Measurements from ENCODE around the gene PUS1.
A peak's percentile ranks its signal among the peaks of the same experiment; 100 is the strongest.

PUS1 gene

GRCh38 chr12:131912518-131913274 is 16.4 kb upstream of the PUS1 start:
- Histone ChIP-seq H3K4me1 (ENCODE audit: control insufficient read depth, insufficient read depth, low read depth, low read length) (peaks cover 32% of the 10 kb centered on the region), H3K14ac (ENCODE audit: low read length in 2 of 2) (peak overlapping the region in 1 of 2 experiments; percentile 26), H2BK12ac (ENCODE audit: low read length in 2 of 2) (peak overlapping the region in 1 of 2 experiments; percentile 47), H3K4me2 (ENCODE audit: low read length, poor library complexity, severe bottlenecking) (peak overlapping the region; percentile 0), H2BK15ac (ENCODE audit: low read depth, poor library complexity, severe bottlenecking) (peak overlapping the region; percentile 21), H3K23ac (ENCODE audit: low read length in 2 of 2) (no peak overlapping the region), H2AFZ (ENCODE audit: low read depth, low read length) (no peak overlapping the region), H3K27me3 (ENCODE audit: control insufficient read depth in 1 of 2, insufficient read depth in 1 of 2, low read length in 2 of 2) (no peaks in the 10 kb centered on the region), H3K79me1 (replicated peaks; ENCODE audit: low read length, poor library complexity, severe bottlenecking) (peaks cover 38% of the 10 kb centered on the region), H2AK5ac (ENCODE audit: low read length, severe bottlenecking) (peak overlapping the region; percentile 55), H2BK120ac (ENCODE audit: low read depth, low read length) (no peak overlapping the region), H3K27ac (ENCODE audit: low read length, poor library complexity, severe bottlenecking) (no peak overlapping the region), H3K18ac (ENCODE audit: low read depth in 1 of 2, low read length in 2 of 2) (peak overlapping the region in 1 of 2 experiments; percentile 68), H3K4ac (ENCODE audit: low read depth in 1 of 2, low read length in 2 of 2) (peak overlapping the region in 1 of 2 experiments; percentile 17), H2BK5ac (ENCODE audit: low read depth, low read length, poor library complexity, severe bottlenecking) (no peak overlapping the region), H4K91ac (ENCODE audit: low read length) (peak overlapping the region; percentile 65), H3K36me3 (ENCODE audit: control insufficient read depth in 1 of 2, insufficient read depth in 2 of 2, low read depth in 1 of 2, low read length in 2 of 2) (peaks cover 63 to 93% of the 10 kb centered on the region in 2 experiments), H3K9me3 (ENCODE audit: control insufficient read depth, low read length) (no peaks in the 10 kb centered on the region), H3K4me3 (ENCODE audit: insufficient read depth in 1 of 2, low read depth in 1 of 2, low read length in 2 of 2) (no peak overlapping the region), H4K8ac (ENCODE audit: low read length) (no peak overlapping the region), H3K9ac (ENCODE audit: low read length) (peak overlapping the region; percentile 22)
- DNase-seq = peak; percentile 74
- WGBS = 73% methylated on average over 19 of the region's 20 CpGs

DNA sequence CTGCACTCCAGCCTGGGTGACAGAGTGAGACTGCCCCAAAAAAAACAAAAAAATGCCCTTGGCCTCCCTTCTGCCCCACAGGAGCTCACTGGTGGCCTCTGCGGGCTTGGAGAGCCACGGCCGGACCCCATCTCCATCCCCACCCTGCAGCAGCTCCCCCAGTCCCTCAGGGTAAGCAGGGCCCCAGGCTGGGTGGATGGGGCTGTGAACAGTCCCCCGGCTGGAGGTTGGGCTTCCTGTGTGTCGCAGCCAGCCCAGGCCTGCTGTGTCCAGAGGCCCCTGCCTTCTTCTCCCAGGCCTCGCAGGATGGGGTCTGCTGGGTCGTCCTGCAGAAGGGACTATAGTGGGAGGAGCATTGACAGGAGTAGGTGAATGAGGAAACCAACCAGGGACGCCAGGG is 15.4 kb upstream of the PUS1 start:
- H2AFZ ChIP-seq (ENCODE audit: low read depth, low read length) = no peak overlapping the region
- no peak overlapping the region for H4K8ac ChIP-seq (ENCODE audit: low read length)
- H3K27me3 ChIP-seq (ENCODE audit: control insufficient read depth in 1 of 2, insufficient read depth in 1 of 2, low read length in 2 of 2) = no peaks in the 10 kb centered on the region
- H3K4me2 ChIP-seq (ENCODE audit: low read length, poor library complexity, severe bottlenecking) = no peak overlapping the region
- H3K9me3 ChIP-seq (ENCODE audit: control insufficient read depth, low read length) = no peaks in the 10 kb centered on the region
- H3K4ac ChIP-seq (ENCODE audit: low read depth in 1 of 2, low read length in 2 of 2) = no peak overlapping the region
- H2BK5ac ChIP-seq (ENCODE audit: low read depth, low read length, poor library complexity, severe bottlenecking) = no peak overlapping the region
- peaks cover 65 to 93% of the 10 kb centered on the region in 2 experiments for H3K36me3 ChIP-seq (ENCODE audit: control insufficient read depth in 1 of 2, insufficient read depth in 2 of 2, low read depth in 1 of 2, low read length in 2 of 2)
- no peak overlapping the region for H3K4me3 ChIP-seq (ENCODE audit: insufficient read depth in 1 of 2, low read depth in 1 of 2, low read length in 2 of 2)
- H2BK15ac ChIP-seq (ENCODE audit: low read depth, poor library complexity, severe bottlenecking) = no peak overlapping the region
- H3K23ac ChIP-seq (ENCODE audit: low read length in 2 of 2) = no peak overlapping the region
- H3K14ac ChIP-seq (ENCODE audit: low read length in 2 of 2) = no peak overlapping the region
- no peak overlapping the region for H3K9ac ChIP-seq (ENCODE audit: low read length)
- H3K27ac ChIP-seq (ENCODE audit: low read length, poor library complexity, severe bottlenecking) = no peak overlapping the region
- 87% methylated on average over 8 of the region's 8 CpGs for WGBS
- no peak overlapping the region for H2BK120ac ChIP-seq (ENCODE audit: low read depth, low read length)
- no peak overlapping the region for H3K18ac ChIP-seq (ENCODE audit: low read depth in 1 of 2, low read length in 2 of 2)
- no peak overlapping the region for H4K91ac ChIP-seq (ENCODE audit: low read length)
- H3K79me1 ChIP-seq (replicated peaks; ENCODE audit: low read length, poor library complexity, severe bottlenecking) = peaks cover 30% of the 10 kb centered on the region
- no peak overlapping the region for H2AK5ac ChIP-seq (ENCODE audit: low read length, severe bottlenecking)
- no peak overlapping the region for H2BK12ac ChIP-seq (ENCODE audit: low read length in 2 of 2)
- no peak for DNase-seq
- peaks cover 32% of the 10 kb centered on the region for H3K4me1 ChIP-seq (ENCODE audit: control insufficient read depth, insufficient read depth, low read depth, low read length)

- Histone ChIP-seq H3K4me2 (ENCODE audit: low read length, poor library complexity, severe bottlenecking) (no peak overlapping the region), H3K18ac (ENCODE audit: low read depth in 1 of 2, low read length in 2 of 2) (no peak overlapping the region), H3K14ac (ENCODE audit: low read length in 2 of 2) (no peak overlapping the region), H4K8ac (ENCODE audit: low read length) (no peak overlapping the region), H2BK5ac (ENCODE audit: low read depth, low read length, poor library complexity, severe bottlenecking) (no peak overlapping the region), H3K36me3 (ENCODE audit: control insufficient read depth in 1 of 2, insufficient read depth in 2 of 2, low read depth in 1 of 2, low read length in 2 of 2) (peaks cover 65 to 93% of the 10 kb centered on the region in 2 experiments), H3K4me1 (ENCODE audit: control insufficient read depth, insufficient read depth, low read depth, low read length) (peaks cover 32% of the 10 kb centered on the region), H3K4ac (ENCODE audit: low read depth in 1 of 2, low read length in 2 of 2) (no peak overlapping the region), H2BK120ac (ENCODE audit: low read depth, low read length) (no peak overlapping the region), H4K91ac (ENCODE audit: low read length) (no peak overlapping the region), H3K9me3 (ENCODE audit: control insufficient read depth, low read length) (no peaks in the 10 kb centered on the region), H2BK12ac (ENCODE audit: low read length in 2 of 2) (no peak overlapping the region), H3K27ac (ENCODE audit: low read length, poor library complexity, severe bottlenecking) (no peak overlapping the region), H2BK15ac (ENCODE audit: low read depth, poor library complexity, severe bottlenecking) (no peak overlapping the region), H3K27me3 (ENCODE audit: control insufficient read depth in 1 of 2, insufficient read depth in 1 of 2, low read length in 2 of 2) (no peaks in the 10 kb centered on the region), H3K79me1 (replicated peaks; ENCODE audit: low read length, poor library complexity, severe bottlenecking) (peaks cover 24% of the 10 kb centered on the region), H2AFZ (ENCODE audit: low read depth, low read length) (no peak overlapping the region), H2AK5ac (ENCODE audit: low read length, severe bottlenecking) (no peak overlapping the region), H3K4me3 (ENCODE audit: insufficient read depth in 1 of 2, low read depth in 1 of 2, low read length in 2 of 2) (no peak overlapping the region), H3K23ac (ENCODE audit: low read length in 2 of 2) (no peak overlapping the region), H3K9ac (ENCODE audit: low read length) (no peak overlapping the region)
- DNase-seq = no peak
- 97% methylated on average over 13 of the region's 14 CpGs for WGBS
Observed at GRCh38 chr12:131914179-131914702, 14.8 kb upstream of the PUS1 start.

DNA sequence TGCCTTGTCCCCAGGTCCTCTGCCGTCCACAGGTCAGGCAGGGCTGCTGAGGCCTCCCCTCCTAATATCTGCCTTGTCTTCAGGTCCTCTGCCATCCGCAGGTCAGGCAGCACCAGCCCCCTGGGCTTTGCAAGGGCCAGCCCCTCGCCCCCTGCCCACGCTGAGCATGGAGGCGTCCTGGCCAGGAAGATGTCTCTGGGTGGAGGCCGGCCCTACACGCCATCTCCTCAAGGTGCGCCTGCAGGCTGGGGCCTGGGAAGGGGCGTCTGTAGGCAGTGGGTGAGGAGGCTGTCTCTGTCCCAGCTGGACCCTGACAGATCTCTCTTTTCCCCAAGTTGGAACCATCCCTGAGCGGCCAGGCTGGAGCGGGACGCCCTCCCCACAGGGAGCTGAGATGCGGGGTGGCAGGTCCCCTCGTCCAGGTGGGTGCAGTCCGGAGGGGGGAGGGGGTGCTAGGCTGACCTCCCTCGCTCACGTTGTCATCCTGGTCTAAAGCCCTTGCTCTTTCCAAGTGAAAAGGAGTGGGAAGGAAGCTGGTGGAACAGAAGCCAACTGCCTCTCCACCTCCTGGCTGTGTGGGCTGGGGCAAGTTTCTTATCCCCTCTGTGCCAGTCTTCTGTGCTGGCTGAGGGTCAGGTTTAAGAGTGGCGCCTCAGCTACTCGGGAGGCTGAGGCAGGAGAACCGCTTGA is 13.9 kb upstream of the PUS1 start:
- no peak for DNase-seq
- Histone ChIP-seq H2BK120ac (ENCODE audit: low read depth, low read length) (no peak overlapping the region), H3K4me3 (ENCODE audit: insufficient read depth in 1 of 2, low read depth in 1 of 2, low read length in 2 of 2) (no peak overlapping the region), H3K27ac (ENCODE audit: low read length, poor library complexity, severe bottlenecking) (no peak overlapping the region), H3K9ac (ENCODE audit: low read length) (no peak overlapping the region), H2AFZ (ENCODE audit: low read depth, low read length) (no peak overlapping the region), H4K8ac (ENCODE audit: low read length) (no peak overlapping the region), H2BK5ac (ENCODE audit: low read depth, low read length, poor library complexity, severe bottlenecking) (no peak overlapping the region), H4K91ac (ENCODE audit: low read length) (no peak overlapping the region), H3K23ac (ENCODE audit: low read length in 2 of 2) (no peak overlapping the region), H3K36me3 (ENCODE audit: control insufficient read depth in 1 of 2, insufficient read depth in 2 of 2, low read depth in 1 of 2, low read length in 2 of 2) (peaks cover 67 to 93% of the 10 kb centered on the region in 2 experiments), H3K4me2 (ENCODE audit: low read length, poor library complexity, severe bottlenecking) (no peak overlapping the region), H3K4ac (ENCODE audit: low read depth in 1 of 2, low read length in 2 of 2) (no peak overlapping the region), H2AK5ac (ENCODE audit: low read length, severe bottlenecking) (no peak overlapping the region), H3K4me1 (ENCODE audit: control insufficient read depth, insufficient read depth, low read depth, low read length) (peaks cover 28% of the 10 kb centered on the region), H2BK12ac (ENCODE audit: low read length in 2 of 2) (no peak overlapping the region), H3K27me3 (ENCODE audit: control insufficient read depth in 1 of 2, insufficient read depth in 1 of 2, low read length in 2 of 2) (no peaks in the 10 kb centered on the region), H2BK15ac (ENCODE audit: low read depth, poor library complexity, severe bottlenecking) (no peak overlapping the region), H3K14ac (ENCODE audit: low read length in 2 of 2) (no peak overlapping the region), H3K9me3 (ENCODE audit: control insufficient read depth, low read length) (no peaks in the 10 kb centered on the region), H3K18ac (ENCODE audit: low read depth in 1 of 2, low read length in 2 of 2) (no peak overlapping the region), H3K79me1 (replicated peaks; ENCODE audit: low read length, poor library complexity, severe bottlenecking) (peaks cover 21% of the 10 kb centered on the region)
- 98% methylated on average over 19 of the region's 20 CpGs for WGBS

Measured in mesenchymal stem cell (in vitro differentiated cells and primary cell).